Thoracic aorta (tissue), 2 donors: ENCODE measurements around the gene FOXQ1. TPM values are rescaled to one million over a fixed set of nuclear protein-coding genes. Genes with fewer than 3 reads are reported as not detected.

ENCODE experiments used
- ATAC-seq: fragments of 150-250 bp; one replicate; pipeline ENCODE4 v1.8.0; 2017; ENCODE audit warnings: low read depth; ENCODE audit not compliant: insufficient number of reproducible peaks, low FRiP score
- DNase-seq: peaks from one replicate; pipeline ENCODE4 v3.0.0-alpha.2; 2020; ENCODE audit warnings: low spot score
- H3K27ac ChIP-seq, 2 donors: fragments of 200-600 bp; sonication (generic); 1 replicate in 1 of 2; 2 replicates in 1 of 2; pipeline ENCODE4 v1.5.1; 2016; ENCODE audit warnings: mild to moderate bottlenecking in 2 of 2, moderate library complexity in 2 of 2
- H3K27me3 ChIP-seq: fragments of 200-600 bp; sonication (generic); replicated peaks from 2 replicates; pipeline ENCODE4 v1.6.0; 2016; ENCODE audit warnings: mild to moderate bottlenecking; ENCODE audit not compliant: insufficient read depth
- H3K36me3 ChIP-seq: fragments of 200-600 bp; sonication (generic); one replicate; pipeline ENCODE4 v1.5.1; 2016
- H3K4me1 ChIP-seq, 2 donors: fragments of 200-600 bp; sonication (generic); 1 replicate in 1 of 2; 2 replicates in 1 of 2; pipeline versions ENCODE4 v1.5.1 to v1.6.0; 2016; ENCODE audit warnings: low read depth in 2 of 2, mild to moderate bottlenecking in 1 of 2; ENCODE audit not compliant: control insufficient read depth in 1 of 2
- H3K4me3 ChIP-seq: fragments of 200-600 bp; sonication (generic); 2 replicates; pipeline ENCODE4 v1.5.1; 2016; ENCODE audit warnings: mild to moderate bottlenecking
- H3K9me3 ChIP-seq: fragments of 200-600 bp; sonication (generic); 2 replicates; pipeline ENCODE4 v1.5.1; 2016
- CTCF ChIP-seq: fragments of 200-600 bp; sonication (generic); IDR thresholded peaks from one replicate; pipeline ENCODE4 v1.5.1; 2019; ENCODE audit warnings: antibody characterized with exemption
- total RNA-seq, 2 donors: library from RNA; depleted of rRNA; stranded (reverse); fragments of >200 nt; gene quantifications; one replicate each; pipeline versions ENCODE4 v1.1.0 to v1.2.3, GENCODE V29; 2016

Gene FOXQ1
- total RNA-seq, 2 donors from 2014 or later, result 5.1 TPM; not detected in 1

GRCh38 chr6:1362643-1363042 is 50.7 kb downstream of the FOXQ1 start:
- Histone ChIP-seq H3K27ac (no peak overlapping the region), H3K36me3 (no peaks in the 10 kb centered on the region), H3K9me3 (no peaks in the 10 kb centered on the region), H3K4me1 (no peaks in the 10 kb centered on the region), H3K4me3 (no peak overlapping the region), H3K27me3 (no peaks in the 10 kb centered on the region)
- DNase-seq (no peak), ATAC-seq (no peak)
- TF ChIP-seq CTCF, result no peak

GRCh38 chr6:1363298-1363697 is 51.4 kb downstream of the FOXQ1 start:
- Histone ChIP-seq H3K27ac (no peak overlapping the region), H3K4me3 (no peak overlapping the region), H3K36me3 (no peaks in the 10 kb centered on the region), H3K4me1 (no peaks in the 10 kb centered on the region), H3K9me3 (no peaks in the 10 kb centered on the region), H3K27me3 (no peaks in the 10 kb centered on the region)
- ATAC-seq, result no peak
- no peak for DNase-seq
- no peak for TF ChIP-seq CTCF

- Histone ChIP-seq H3K27me3 (no peaks in the 10 kb centered on the region), H3K4me3 (no peak overlapping the region), H3K4me1 (no peaks in the 10 kb centered on the region), H3K36me3 (no peaks in the 10 kb centered on the region), H3K27ac (no peak overlapping the region), H3K9me3 (no peaks in the 10 kb centered on the region)
- no peak for TF ChIP-seq CTCF
- no peak for DNase-seq
- ATAC-seq, result no peak
These were observed 52.1 kb downstream of the FOXQ1 start for GRCh38 chr6:1363729-1364572.

Other genes with a start within 250 kb of the FOXQ1 start
- gene FOXF2, start 77.5 kb downstream of the FOXQ1 start, total RNA-seq, result under 1 TPM in 1 of 2 donors, not detected in 1; 0.41 TPM